Activated CD8-positive, alpha-beta memory T cell treated with anti-CD3 and anti-CD28 coated beads for 48 hours (primary cell): ENCODE data around the gene CLDND2.
A peak's percentile ranks its signal among the peaks of the same experiment; 100 is the strongest.

ENCODE experiments used
- DNase-seq, 3 experiments: peaks; one replicate each; pipeline ENCODE4 v3.0.0-alpha.2; 2020; ENCODE audit warnings: low read depth in 2 of 3, low spot score in 2 of 3

Gene CLDND2

DNA sequence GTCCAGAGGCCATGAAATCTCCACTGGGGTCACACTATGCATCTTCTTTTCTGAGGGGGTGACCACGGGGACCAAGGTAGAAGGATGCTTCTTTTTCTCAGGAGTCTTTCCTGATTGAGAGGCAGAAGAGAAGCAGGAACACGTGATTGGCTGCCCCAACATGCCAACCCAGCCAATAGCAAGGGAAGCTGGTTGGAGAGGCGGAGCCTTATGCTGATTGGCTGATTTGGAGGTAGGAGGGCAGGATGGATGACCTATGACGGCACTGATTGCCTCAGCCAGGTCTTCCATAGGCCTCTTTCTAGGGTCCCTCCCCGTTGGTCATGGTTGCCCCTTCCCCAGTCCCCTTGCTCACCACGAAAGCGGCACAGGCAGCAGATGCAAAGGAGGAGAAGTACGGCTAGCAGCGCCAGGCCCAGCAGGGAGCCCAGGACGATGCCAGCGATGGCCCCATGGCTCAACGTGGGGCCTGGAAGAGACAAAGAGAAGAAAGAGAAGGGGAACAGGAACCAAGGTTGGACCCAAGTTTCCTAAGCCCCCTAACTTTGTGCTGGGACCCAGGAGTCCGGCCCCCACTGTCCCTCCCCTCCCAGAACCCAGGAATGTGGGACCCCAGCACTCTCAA is 34.9 kb downstream of the CLDND2 start:
- DNase-seq, result no peak

DNA sequence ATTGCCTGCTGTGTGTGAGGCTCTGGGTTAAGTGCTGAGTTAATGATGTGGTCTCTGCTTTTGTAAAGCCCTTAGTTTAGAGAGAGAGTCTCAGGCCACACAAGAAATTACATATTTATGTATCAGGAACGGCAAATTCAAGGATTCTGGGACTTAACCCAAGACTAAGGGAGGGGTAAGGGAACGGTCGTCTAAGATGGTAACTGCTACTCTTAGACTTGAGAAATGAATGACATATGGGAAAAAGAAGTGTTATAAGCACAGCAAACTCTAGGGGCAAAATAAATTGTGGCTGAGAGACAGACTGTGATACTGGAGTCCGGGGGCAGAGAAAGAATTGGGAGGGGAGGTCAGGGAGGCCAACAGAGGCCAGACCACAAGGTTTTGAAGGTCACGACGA is 37.1 kb downstream of the CLDND2 start:
- DNase-seq, result no peak

DNA sequence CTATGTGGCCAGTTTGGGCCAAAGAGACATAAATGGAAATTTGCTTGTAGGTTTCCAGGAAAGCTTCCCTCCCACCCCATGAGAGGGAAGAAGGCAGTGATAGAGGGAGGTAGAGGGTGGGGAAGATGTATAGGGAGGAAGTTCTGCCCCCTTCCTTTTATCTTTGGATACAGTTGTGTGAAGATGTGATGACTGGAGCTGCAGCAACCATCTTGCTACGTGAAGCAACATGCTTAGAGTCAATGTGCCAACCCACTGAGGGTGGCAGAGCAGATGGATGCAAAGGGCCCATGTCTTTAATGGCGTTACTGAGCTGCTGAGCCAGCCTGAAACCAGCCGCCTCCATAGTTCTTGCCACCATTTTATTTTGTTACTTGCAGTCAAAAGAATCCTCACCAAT is 37.6 kb downstream of the CLDND2 start:
- DNase-seq, result no peak

DNA sequence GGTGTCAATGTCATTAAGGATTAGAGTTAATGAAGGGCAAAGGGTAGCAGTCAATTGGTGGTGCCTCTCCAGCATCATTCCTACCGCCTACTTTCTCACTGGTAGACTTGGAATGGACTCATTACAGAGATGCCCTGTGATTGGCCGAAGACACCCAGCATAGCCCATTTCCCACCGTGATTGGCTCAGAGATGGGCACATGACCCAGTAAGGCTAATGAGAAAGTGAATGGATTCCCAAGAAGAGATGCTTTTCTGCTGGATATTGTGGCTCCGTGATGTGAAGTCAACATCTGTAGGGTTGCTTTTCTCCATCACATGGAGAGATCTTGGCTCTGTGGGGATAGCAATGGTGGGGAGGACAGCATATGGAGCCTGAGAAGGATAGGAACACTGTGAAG is 38.4 kb downstream of the CLDND2 start:
- no peak for DNase-seq

DNA sequence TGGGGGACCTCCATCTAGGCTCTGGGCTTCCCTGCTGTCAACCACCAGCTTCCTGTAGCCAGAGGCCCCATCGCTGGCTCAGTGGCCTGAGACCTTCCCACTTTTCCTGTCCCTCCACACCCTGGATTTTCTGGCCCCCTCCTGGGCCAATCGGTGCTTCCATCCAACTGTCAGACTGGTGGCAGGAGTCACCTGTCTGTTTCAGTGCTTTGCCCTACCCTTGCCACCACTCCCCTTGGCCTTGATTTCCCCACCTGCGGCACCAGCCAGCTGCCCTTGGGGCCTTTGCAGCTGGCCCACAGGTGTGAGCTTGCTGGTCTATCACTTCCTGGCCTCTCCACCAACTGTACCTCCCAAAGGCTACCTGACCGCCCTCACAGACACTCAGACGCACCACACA is 39.4 kb downstream of the CLDND2 start:
- DNase-seq, result no peak

DNA sequence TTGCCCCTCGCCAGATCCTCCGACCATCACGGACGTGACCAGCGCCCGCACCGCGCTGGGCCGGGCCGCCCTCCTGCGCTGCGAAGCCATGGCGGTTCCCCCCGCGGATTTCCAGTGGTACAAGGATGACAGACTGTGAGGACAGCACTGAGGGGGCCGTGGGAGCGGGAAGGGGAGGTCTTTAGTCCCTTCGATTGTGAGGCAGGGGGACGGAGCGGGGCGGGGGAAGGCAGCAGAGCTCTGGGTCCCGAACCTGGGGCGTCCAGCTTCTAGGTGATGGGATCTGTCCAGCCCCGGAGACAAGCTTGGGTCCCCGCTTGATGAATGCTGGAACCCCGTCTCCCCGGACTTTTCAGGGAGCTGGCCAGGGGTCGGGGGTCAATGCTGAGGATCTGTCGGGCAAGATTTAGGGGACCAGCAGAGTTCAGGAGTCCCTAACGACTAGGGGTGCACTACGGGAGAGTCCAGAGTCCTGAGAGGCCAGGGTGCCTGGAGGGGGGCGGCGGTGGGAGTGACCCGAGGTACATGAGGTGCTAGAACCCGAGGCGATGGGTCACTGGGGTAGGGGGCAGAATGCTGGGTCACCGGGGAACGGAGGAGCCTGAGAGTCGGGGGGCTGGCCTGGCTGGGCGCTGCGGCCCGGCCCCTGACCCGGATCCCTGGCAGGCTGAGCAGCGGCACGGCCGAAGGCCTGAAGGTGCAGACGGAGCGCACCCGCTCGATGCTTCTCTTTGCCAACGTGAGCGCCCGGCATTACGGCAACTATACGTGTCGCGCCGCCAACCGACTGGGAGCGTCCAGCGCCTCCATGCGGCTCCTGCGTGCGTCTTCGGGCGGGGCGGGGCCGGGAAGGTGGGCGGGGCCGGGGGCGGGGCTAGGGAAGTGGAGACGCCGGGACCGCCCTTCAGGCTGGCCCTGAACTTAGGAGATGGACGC is 41.5 kb downstream of the CLDND2 start:
- peak; percentile 31 to 65 (median 45) for DNase-seq

DNA sequence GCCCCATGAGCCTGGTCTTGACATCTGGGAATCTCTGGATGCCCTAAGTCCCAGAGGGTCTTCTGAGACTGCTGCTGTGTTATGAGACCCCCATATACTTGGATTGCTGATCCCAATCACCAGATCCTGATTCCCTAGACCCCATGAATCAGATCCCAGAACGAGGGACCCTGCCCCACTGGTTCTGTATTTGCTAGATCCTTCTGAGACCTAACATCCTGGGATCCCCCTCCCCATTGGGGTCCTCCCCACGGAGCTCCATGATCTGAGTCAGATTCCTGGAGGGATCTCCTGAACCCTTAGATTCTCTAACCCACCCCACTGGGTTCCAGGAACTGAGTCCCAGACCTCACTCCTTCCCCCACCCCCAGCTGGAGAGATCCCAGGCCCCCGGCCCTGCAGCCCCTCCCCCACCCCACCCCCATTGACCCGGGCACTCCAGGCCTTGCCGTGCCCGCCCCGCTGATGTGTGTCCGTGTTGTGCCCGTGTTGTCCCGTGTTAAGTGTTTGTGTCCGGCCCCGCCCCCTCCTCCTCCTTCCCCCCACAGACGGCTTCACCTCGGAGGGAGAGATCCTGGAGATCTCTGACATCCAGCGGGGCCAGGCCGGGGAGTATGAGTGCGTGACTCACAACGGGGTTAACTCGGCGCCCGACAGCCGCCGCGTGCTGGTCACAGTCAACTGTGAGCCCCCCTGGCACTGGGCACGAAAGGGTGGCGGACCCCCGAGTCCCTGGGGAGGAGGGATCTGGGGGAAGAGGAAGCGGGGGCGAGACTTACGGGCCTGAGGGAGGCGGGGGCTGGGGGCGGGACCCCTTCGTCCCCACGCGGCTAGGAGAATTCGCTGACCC is 42.4 kb downstream of the CLDND2 start:
- no peak for DNase-seq

DNA sequence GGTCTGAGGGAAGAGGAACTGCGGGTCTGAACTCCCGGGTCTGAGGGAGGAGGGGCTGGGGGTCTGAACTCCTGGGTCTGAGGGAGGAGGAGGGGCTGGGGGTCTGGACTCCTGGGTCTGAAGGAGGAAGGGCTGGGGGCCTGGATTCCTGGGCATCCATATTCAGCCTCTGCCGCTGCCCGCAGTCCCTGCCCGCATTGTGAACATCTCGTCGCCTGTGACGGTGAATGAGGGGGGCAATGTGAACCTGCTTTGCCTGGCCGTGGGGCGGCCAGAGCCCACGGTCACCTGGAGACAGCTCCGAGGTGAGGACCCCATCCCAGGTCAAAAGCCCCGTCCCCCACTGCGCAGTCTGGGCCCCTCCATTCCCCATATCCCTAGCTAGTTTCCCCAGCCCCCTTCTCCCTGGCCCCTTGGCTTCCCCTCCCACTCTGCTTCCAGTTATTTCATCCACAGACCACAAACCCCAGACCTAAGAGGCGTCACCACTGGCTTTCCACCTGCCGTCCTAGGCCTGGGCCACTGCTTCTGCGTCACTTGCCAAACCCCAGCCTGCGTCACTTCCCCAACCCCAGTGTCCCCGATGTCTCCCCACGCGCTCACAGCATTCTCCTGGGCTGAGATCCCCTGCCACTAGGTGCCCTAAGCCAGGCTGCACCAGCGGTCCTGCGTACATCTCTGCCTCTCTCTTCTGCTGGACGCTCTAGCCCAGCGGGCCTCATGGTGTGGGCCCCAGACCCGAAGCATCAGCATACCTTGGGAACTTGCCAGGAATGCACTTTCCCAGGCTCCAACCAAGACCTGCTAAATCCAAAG is 43.4 kb downstream of the CLDND2 start:
- DNase-seq, result no peak

DNA sequence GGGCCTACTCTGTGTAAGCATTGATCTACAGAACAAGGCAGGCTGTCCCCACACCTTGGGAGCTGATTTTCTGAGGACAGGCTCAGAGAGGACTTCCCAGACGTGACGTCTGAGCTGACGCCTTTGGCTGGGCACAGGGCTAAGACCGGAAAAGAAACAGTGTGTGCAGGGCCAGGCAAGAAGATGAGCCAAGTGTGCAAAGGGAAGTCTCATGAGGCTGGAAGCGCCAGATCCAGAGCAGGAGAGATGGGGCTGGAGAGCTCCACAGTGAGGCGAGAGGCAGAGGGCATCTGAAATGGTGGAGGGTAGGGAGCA is 44.7 kb downstream of the CLDND2 start:
- DNase-seq, result no peak

DNA sequence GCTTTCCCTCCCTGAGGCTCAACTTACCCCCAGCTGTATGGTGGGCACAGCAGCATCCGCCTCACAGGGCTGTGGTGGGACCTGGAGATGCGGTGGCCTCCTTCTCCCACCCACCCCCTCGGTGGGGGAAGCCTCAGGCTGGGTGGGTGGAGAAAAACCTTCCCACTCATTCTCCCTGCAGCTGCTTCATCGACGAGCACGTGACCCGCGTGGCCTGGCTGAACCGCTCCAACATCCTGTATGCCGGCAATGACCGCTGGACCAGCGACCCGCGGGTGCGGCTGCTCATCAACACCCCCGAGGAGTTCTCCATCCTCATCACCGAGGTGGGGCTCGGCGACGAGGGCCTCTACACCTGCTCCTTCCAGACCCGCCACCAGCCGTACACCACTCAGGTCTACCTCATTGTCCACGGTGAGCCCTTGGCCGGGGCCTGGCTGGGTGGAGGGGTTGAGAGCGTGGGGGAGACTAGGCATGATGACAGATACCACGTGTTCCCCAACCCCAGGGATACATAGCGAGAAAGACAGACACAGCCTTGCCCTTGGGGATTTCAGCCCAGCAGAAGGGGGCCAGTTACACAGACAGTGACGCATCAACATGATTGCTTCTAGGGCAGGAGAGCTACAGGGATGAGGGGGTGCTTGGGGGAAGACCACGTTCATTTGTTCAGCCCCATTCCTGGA is 45.2 kb downstream of the CLDND2 start:
- no peak for DNase-seq

DNA sequence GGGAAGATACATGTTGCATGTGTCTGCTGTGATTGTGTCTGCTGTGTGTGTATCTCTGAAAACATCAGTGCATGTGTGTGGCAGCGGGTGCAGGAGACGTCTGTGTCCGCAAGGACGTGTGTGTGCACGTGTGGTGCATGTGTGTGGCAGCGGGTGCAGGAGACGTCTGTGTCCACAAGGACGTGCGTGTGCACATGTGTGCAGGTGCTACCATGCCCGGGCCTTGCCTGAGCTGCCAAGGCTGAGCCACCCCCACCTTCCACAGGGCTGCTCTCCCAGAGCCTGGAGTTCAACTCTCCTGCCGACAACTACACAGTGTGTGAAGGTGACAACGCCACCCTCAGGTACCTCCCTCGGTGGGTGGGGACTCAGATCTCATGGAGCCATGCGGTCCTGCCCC is 47.0 kb downstream of the CLDND2 start:
- no peak for DNase-seq

DNA sequence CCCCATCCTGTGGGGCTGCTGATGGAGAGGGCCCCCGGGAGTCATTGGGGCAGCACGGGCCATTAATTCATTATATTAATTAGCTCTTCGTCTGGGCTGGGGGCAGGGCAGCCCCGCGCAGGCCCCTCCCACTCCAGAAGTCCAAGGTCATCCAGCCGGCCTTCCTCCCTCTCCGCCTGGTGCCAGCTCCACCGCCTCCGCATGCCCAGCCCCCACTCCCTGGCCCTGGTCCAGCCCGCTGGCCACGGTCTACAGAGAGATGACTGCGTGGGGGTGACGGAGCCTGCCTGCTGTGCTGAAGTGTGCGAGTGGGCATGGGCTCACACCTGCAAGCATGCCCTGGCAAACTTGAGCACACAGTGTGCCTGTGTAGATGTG is 48.5 kb downstream of the CLDND2 start:
- DNase-seq, result no peak

DNA sequence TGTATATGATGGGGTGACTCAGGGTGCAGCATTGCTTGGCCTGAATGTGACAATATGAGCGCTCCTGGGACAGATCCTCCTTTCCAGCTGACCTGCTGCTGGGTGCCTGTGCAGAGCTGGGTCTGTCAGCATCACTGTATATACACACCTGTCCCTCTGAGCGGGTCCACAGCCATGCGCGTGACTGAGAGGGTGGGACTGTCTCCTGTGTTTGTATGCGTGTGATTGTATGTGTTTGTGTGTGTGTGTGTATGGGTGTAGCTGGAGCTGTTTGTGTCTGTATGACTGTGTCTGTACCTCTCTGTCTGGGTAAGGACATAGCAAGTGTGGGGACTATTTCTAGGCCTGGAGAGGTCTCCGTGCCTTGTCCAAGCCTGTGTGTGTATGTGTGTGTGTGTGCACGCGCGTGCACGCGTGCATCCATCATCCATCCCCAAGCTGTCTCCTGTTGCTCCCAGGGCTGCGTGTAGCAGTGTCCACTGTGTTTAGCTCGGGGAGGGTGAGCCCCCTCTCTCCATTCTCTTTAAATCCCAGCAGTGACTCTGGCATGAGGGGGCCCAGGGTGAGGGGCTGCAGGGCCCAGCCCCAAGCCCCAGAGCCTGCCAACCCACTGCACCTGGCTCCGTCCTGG is 49.0 kb downstream of the CLDND2 start:
- no peak for DNase-seq

DNA sequence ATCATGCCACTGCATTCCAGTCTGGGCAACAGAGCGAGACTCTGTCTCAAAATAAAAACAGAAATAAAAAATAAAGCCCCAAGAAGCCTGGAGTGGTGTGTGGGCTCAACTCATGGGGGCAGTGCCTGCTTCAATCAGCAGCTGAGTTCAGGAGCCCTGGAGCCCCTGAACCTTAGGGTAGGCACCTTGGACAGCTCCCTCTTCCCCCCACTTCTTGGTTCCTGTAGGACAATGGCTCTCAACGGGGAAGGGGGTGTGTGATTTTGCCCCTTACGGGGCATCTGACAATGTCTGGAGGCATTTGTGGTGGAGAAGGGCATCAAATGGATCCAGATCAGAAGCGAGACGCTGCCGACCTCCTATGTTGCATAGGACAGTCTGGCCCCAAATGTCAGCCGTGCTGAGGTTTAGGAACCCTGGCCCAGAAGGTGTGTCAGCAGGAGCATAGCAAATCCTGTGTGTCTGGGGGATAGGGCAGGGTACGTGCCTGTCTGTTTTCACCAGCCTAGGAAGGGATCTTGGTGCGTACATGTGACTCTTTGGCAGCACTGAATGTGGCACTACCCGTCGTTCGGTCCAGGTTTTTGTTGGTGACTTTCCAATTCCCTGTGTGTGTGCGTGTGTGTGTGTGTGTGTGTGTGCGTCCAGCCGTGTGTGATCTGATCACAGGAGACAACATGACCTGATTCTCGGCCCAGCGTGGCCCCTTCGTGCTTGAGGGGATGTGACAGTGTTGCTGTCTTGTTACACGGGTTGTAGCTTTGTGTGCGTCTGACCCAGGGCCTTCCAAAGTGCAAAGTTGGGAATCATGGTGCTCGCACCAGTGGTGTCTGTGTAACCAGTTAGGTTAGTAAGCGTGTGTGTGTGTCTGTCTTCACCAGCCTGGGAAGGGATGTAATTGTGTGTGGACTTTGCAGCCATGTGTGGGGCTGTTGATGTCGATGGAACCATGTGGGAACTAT is 49.8 kb downstream of the CLDND2 start:
- no peak for DNase-seq

DNA sequence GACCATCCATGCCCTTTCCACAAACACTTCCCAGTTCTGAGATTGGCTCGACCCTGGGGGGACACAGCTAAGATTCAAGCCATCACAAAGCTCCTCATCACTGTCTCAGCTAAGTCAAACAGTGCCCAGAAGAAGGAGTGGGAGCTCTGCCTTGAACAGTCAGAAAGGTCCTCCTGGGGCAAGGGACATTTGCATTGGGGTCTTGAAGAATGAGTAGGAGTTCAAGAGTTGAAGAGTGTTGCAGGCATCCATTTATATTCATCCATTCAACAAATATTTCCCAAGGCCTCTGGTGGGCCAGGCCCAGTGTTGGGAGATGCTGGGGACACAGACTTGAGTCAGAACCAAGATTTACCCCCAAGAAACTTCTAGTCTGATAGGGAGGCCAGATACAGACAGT is 50.8 kb downstream of the CLDND2 start:
- DNase-seq, result no peak

DNA sequence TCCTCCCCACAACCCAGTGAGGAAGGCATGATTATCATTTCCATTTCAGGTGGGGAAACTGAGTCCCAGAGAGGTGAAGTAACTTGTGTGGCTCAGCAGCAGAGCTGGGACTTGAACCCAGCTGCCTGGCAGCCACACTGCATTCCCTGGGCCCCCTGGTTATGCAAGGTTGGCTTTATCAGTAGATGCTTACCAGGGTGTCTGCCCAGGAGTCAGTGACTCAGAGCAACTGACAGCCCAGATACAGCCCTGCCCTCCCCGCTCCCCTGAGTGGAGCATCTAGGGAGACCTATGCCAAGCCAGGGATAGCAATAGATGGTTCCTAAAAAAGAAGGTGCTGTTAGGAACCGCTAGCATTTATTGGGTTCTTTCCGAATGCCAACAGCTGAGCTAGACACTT is 51.4 kb downstream of the CLDND2 start:
- no peak for DNase-seq
